H9 (cell line): ENCODE data around the gene SLC51B. TPM values are rescaled to one million over a fixed set of nuclear protein-coding genes. Genes with fewer than 3 reads are reported as not detected.

Experiments used
- DNase-seq: peaks from one replicate; pipeline ENCODE4 v3.0.0-alpha.2; 2017
- H2AFZ ChIP-seq: one replicate; pipeline ENCODE4 v1.6.1; 2013; ENCODE audit warnings: mild to moderate bottlenecking, low read length, control low read depth, moderate library complexity
- H2AK5ac ChIP-seq: 2 replicates; pipeline ENCODE4 v1.6.1; 2013; ENCODE audit warnings: low read length, control low read depth, mixed read lengths; ENCODE audit not compliant: insufficient read length
- H2BK120ac ChIP-seq: one replicate; pipeline ENCODE4 v1.6.1; 2013; ENCODE audit warnings: low read depth, mild to moderate bottlenecking, low read length, control low read depth, inconsistent platforms; ENCODE audit not compliant: poor library complexity, severe bottlenecking
- H2BK12ac ChIP-seq: 2 replicates; pipeline ENCODE4 v1.6.1; 2013; ENCODE audit warnings: low read length, control low read depth, mixed read lengths, low read depth; ENCODE audit not compliant: insufficient read length
- H2BK15ac ChIP-seq: 2 replicates; pipeline ENCODE4 v1.6.1; 2013; ENCODE audit warnings: low read depth, low read length, control low read depth
- H2BK20ac ChIP-seq: one replicate; pipeline ENCODE4 v1.6.1; 2013; ENCODE audit warnings: low read depth, mild to moderate bottlenecking, low read length, control low read depth, inconsistent platforms; ENCODE audit not compliant: poor library complexity, severe bottlenecking
- H2BK5ac ChIP-seq: 2 replicates; pipeline ENCODE4 v1.6.1; 2013; ENCODE audit warnings: low read length, control low read depth, mixed read lengths; ENCODE audit not compliant: insufficient read length
- H3K14ac ChIP-seq: 2 replicates; pipeline ENCODE4 v1.6.1; 2013; ENCODE audit warnings: low read length, control low read depth; ENCODE audit not compliant: insufficient read depth
- H3K18ac ChIP-seq: 2 replicates; pipeline ENCODE4 v1.6.1; 2013; ENCODE audit warnings: low read depth, mild to moderate bottlenecking, mixed read lengths, low read length, control low read depth; ENCODE audit not compliant: insufficient read length
- H3K23ac ChIP-seq: 2 replicates; pipeline ENCODE4 v1.6.1; 2013; ENCODE audit warnings: low read length, control low read depth, mixed read lengths, low read depth; ENCODE audit not compliant: insufficient read length
- H3K23me2 ChIP-seq: 2 replicates; pipeline ENCODE4 v1.6.1; 2013; ENCODE audit warnings: low read depth, mild to moderate bottlenecking, mixed read lengths, low read length, control low read depth; ENCODE audit not compliant: insufficient read length, poor library complexity, severe bottlenecking
- H3K27ac ChIP-seq: 2 replicates; pipeline ENCODE4 v1.5.1; 2013; ENCODE audit warnings: low read length, control low read depth, mixed read lengths, low read depth; ENCODE audit not compliant: insufficient read length
- H3K27me3 ChIP-seq: 2 replicates; pipeline ENCODE4 v1.6.1; 2013; ENCODE audit warnings: low read length, control low read depth, inconsistent platforms; ENCODE audit not compliant: insufficient read depth
- H3K4ac ChIP-seq: 2 replicates; pipeline ENCODE4 v1.6.1; 2013; ENCODE audit warnings: low read depth, mild to moderate bottlenecking, control low read depth, inconsistent platforms, low read length, moderate library complexity
- H3K4me1 ChIP-seq: 2 replicates; pipeline ENCODE4 v1.6.1; 2013; ENCODE audit warnings: low read length, control low read depth, inconsistent platforms; ENCODE audit not compliant: insufficient read depth
- H3K4me2 ChIP-seq: 2 replicates; pipeline ENCODE4 v1.6.1; 2013; ENCODE audit warnings: low read length, control low read depth, mixed read lengths; ENCODE audit not compliant: insufficient read length, insufficient read depth
- H3K56ac ChIP-seq: 2 replicates; pipeline ENCODE4 v1.6.1; 2013; ENCODE audit warnings: low read depth, mild to moderate bottlenecking, mixed read lengths, low read length, control low read depth; ENCODE audit not compliant: insufficient read length
- H3K79me1 ChIP-seq: 2 replicates; pipeline ENCODE4 v1.6.1; 2013; ENCODE audit warnings: low read depth, mild to moderate bottlenecking, moderate library complexity, low read length, control low read depth, inconsistent platforms; ENCODE audit not compliant: insufficient read depth, poor library complexity, severe bottlenecking
- H3K79me2 ChIP-seq: 2 replicates; pipeline ENCODE4 v1.6.1; 2013; ENCODE audit warnings: low read length, control low read depth, inconsistent platforms; ENCODE audit not compliant: insufficient read depth
- H3K9ac ChIP-seq: 2 replicates; pipeline ENCODE4 v1.6.1; 2013; ENCODE audit warnings: low read length, control low read depth, mixed read lengths; ENCODE audit not compliant: insufficient read length; ENCODE audit errors: extremely low read depth
- H3K9me3 ChIP-seq: one replicate; pipeline ENCODE4 v1.6.1; 2013; ENCODE audit warnings: low read depth, low read length, inconsistent platforms; ENCODE audit not compliant: control insufficient read depth
- H3T11ph ChIP-seq: one replicate; pipeline ENCODE4 v1.6.1; 2013; ENCODE audit warnings: mild to moderate bottlenecking, low read length, control low read depth, inconsistent platforms
- H4K20me1 ChIP-seq: one replicate; pipeline ENCODE4 v1.6.1; 2013; ENCODE audit not compliant: control insufficient read depth, insufficient read length, insufficient read depth
- H4K5ac ChIP-seq: 2 replicates; pipeline ENCODE4 v1.6.1; 2013; ENCODE audit warnings: low read depth, mild to moderate bottlenecking, mixed read lengths, low read length, control low read depth; ENCODE audit not compliant: insufficient read length
- H4K8ac ChIP-seq: replicated peaks from 2 replicates; pipeline ENCODE4 v1.6.1; 2013; ENCODE audit warnings: low read length, control low read depth, mixed read lengths, low read depth; ENCODE audit not compliant: insufficient read length
- H4K91ac ChIP-seq: 2 replicates; pipeline ENCODE4 v1.6.1; 2013; ENCODE audit warnings: low read depth, mild to moderate bottlenecking, moderate library complexity, mixed read lengths, low read length, control low read depth; ENCODE audit not compliant: insufficient read length
- H3K27ac Mint-ChIP-seq, 3 experiments: 2 replicates in 2 of 3; 3 replicates in 1 of 3; pipeline ENCODE4 v1.8.0; 2020 to 2021; ENCODE audit warnings: mixed read lengths in 3 of 3, mild to moderate bottlenecking in 1 of 3, moderate library complexity in 1 of 3
- H3K27me3 Mint-ChIP-seq: 2 replicates; pipeline ENCODE4 v1.8.0; 2021; ENCODE audit warnings: low read depth, mild to moderate bottlenecking, moderate library complexity, mixed read lengths
- H3K36me3 Mint-ChIP-seq, 3 experiments: 2 replicates in 2 of 3; 3 replicates in 1 of 3; pipeline ENCODE4 v1.8.0; 2020 to 2021; ENCODE audit warnings: low read depth in 3 of 3, mixed read lengths in 3 of 3; ENCODE audit not compliant: insufficient read depth in 1 of 3
- H3K4me1 Mint-ChIP-seq, 2 experiments: 2 replicates each; pipeline ENCODE4 v1.8.0; 2020; ENCODE audit warnings: mixed read lengths in 2 of 2
- H3K4me3 Mint-ChIP-seq, 2 experiments: 2 replicates in 1 of 2; 3 replicates in 1 of 2; pipeline ENCODE4 v1.8.0; 2020 to 2021; ENCODE audit warnings: mild to moderate bottlenecking in 2 of 2, mixed read lengths in 2 of 2, moderate library complexity in 1 of 2
- H3K9me3 Mint-ChIP-seq, 2 experiments: 2 replicates in 1 of 2; 3 replicates in 1 of 2; pipeline ENCODE4 v1.8.0; 2020; ENCODE audit warnings: mild to moderate bottlenecking in 2 of 2, mixed read lengths in 2 of 2, moderate library complexity in 1 of 2
- WGBS: extraction: QIAGEN DNeasy Blood & Tissue Kit; methylation state at CpG from one replicate; pipeline ENCODE4 v1.1.7; 2013; ENCODE audit warnings: missing lambda C conversion rate, low lambda C conversion rate, mixed read lengths; ENCODE audit not compliant: insufficient read length; ENCODE audit errors: extremely low coverage; 5-methylcytosine and 5-hydroxymethylcytosine counted together
- total RNA-seq: library from RNA; stranded (reverse); gene quantifications from 2 replicates; pipeline ENCODE4 v1.2.1, GENCODE V29; 2021
- TF ChIP-seq, protein P1 (sequence below): fragments of 200-600 bp; sonication (generic); conservative IDR thresholded peaks from 3 replicates; pipeline ENCODE4 v1.8.0; 2021; ENCODE audit warnings: antibody characterized with exemption, mild to moderate bottlenecking

SLC51B gene
- total RNA-seq, 1 experiment from 2014 or later: not detected

DNA sequence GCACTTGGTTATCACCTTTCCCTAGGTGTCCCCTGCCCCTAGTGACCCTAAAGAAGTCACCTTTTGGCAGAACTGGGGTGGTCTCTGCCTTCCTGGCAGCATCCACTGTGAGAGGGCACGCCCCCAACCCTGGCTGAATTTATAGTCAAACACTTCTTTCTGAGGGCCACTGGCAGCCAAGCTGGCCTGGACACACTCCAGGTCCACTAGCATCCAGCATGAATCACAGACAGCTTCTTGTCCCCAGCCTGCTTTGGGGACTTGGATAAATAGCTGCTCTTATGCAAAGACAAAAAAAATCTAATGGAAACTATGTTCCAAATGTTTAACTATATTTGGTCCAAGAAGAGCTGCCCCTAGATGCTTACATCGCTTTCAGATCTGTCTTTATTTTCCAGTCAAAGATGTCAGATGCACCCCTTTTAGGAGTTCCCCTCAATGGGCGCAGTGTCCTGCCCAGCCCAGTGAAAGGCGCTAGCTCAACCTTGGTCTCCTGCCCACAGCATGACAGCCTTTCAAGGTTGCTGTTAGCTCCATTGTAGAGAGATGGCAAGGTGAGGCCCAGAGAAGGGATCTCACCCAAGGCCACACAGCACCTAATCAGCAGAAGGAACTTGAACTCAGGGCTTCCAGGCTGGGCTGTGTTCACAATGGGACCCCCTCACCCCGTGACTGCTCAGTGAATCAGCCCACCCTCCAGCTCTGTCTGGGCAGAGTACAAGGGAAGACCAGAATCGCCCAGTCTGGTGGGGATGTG, 15.6 kb downstream of the SLC51B start:
- Histone ChIP-seq H4K91ac (no peak overlapping the region), H3K18ac (no peak overlapping the region), H3K9ac (no peak overlapping the region), H3K56ac (no peak overlapping the region), H3K23me2 (no peaks in the 10 kb centered on the region), H2BK120ac (no peak overlapping the region), H3K14ac (no peak overlapping the region), H4K5ac (no peak overlapping the region), H3K27me3 (no peaks in the 10 kb centered on the region), H3T11ph (no peak overlapping the region), H2AK5ac (no peak overlapping the region), H3K79me1 (no peaks in the 10 kb centered on the region), H2AFZ (no peak overlapping the region), H3K4ac (no peak overlapping the region), H3K4me1 (no peaks in the 10 kb centered on the region), H2BK5ac (no peak overlapping the region), H2BK15ac (no peak overlapping the region), H3K23ac (no peak overlapping the region), H4K20me1 (no peaks in the 10 kb centered on the region), H4K8ac (no peak overlapping the region), H3K4me2 (no peak overlapping the region), H3K9me3 (no peaks in the 10 kb centered on the region), H2BK20ac (no peak overlapping the region), H2BK12ac (no peak overlapping the region), H3K79me2 (no peaks in the 10 kb centered on the region), H3K27ac (no peak overlapping the region)
- no CpG with 5 or more reads among the region's 6 CpGs for WGBS
- DNase-seq: no peak
- Mint-ChIP-seq H3K4me3 (no peak overlapping the region), H3K9me3 (no peaks in the 10 kb centered on the region), H3K27ac (no peak overlapping the region), H3K36me3 (peaks cover 0 to 6% (median 6%) of the 10 kb centered on the region in 3 experiments; a peak in 3 of 7 replicates), H3K4me1 (peaks cover 6 to 8% of the 10 kb centered on the region in 2 experiments), H3K27me3 (no peaks in the 10 kb centered on the region)
- TF ChIP-seq, protein P1, sequence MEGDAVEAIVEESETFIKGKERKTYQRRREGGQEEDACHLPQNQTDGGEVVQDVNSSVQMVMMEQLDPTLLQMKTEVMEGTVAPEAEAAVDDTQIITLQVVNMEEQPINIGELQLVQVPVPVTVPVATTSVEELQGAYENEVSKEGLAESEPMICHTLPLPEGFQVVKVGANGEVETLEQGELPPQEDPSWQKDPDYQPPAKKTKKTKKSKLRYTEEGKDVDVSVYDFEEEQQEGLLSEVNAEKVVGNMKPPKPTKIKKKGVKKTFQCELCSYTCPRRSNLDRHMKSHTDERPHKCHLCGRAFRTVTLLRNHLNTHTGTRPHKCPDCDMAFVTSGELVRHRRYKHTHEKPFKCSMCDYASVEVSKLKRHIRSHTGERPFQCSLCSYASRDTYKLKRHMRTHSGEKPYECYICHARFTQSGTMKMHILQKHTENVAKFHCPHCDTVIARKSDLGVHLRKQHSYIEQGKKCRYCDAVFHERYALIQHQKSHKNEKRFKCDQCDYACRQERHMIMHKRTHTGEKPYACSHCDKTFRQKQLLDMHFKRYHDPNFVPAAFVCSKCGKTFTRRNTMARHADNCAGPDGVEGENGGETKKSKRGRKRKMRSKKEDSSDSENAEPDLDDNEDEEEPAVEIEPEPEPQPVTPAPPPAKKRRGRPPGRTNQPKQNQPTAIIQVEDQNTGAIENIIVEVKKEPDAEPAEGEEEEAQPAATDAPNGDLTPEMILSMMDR: no peak
